ENCODE measurements around the gene ZBTB4.

DNA sequence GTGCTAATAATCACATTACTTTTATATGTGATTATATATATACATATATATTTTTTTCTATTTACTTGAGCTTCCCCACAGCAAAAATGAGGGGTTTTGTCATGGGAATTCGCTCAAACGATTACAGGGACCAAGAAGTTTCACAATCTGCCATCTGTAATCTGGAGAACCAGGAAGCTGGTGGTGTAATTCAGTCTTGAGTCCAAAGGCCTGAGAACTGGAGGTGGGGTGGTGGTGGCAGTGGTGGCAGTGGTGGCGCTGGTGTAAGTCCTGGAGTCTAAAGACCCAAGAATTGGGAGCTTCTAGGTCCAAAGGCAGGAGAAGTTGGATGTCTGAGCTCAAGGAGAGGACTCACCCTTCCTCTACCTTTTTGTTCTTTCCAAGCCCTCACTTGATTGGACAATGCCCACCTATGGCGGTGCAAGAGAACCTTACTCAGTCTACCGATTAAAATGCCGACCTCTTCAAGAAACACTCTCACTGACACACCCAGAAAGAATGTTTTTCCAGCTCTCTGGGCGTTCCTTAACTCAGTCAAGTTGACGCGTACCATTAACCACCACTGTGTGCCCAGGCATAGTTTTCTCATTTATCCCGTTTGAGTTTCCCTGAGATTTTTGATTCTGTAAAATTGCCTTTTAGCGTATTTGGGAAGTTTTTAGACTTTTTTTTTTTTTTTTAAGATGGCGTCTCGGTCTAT lies 36.6 kb upstream of the ZBTB4 start:
- no peak for TF ChIP-seq CEBPB (IDR thresholded peaks at IDR 0.05)
- no peak for TF ChIP-seq NFIC (IDR thresholded peaks at IDR 0.05)
- no peak for TF ChIP-seq EP300 (IDR thresholded peaks at IDR 0.05; ENCODE audit: borderline replicate concordance)
- no peak for TF ChIP-seq ZBTB7A (IDR thresholded peaks at IDR 0.05; ENCODE audit: low read depth)
- TF ChIP-seq RAD21 (IDR thresholded peaks at IDR 0.05; ENCODE audit: low read depth) = no peak
- TF ChIP-seq TCF12 (IDR thresholded peaks at IDR 0.05; ENCODE audit: low read depth) = no peak
- no peak for TF ChIP-seq CREB1 (IDR thresholded peaks at IDR 0.05; ENCODE audit: low read depth)
- TF ChIP-seq TAF1 (IDR thresholded peaks at IDR 0.05; ENCODE audit: low read depth) = no peak
- TF ChIP-seq, protein P1, sequence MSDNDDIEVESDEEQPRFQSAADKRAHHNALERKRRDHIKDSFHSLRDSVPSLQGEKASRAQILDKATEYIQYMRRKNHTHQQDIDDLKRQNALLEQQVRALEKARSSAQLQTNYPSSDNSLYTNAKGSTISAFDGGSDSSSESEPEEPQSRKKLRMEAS (IDR thresholded peaks at IDR 0.05) = no peak
- TF ChIP-seq, protein P2, sequence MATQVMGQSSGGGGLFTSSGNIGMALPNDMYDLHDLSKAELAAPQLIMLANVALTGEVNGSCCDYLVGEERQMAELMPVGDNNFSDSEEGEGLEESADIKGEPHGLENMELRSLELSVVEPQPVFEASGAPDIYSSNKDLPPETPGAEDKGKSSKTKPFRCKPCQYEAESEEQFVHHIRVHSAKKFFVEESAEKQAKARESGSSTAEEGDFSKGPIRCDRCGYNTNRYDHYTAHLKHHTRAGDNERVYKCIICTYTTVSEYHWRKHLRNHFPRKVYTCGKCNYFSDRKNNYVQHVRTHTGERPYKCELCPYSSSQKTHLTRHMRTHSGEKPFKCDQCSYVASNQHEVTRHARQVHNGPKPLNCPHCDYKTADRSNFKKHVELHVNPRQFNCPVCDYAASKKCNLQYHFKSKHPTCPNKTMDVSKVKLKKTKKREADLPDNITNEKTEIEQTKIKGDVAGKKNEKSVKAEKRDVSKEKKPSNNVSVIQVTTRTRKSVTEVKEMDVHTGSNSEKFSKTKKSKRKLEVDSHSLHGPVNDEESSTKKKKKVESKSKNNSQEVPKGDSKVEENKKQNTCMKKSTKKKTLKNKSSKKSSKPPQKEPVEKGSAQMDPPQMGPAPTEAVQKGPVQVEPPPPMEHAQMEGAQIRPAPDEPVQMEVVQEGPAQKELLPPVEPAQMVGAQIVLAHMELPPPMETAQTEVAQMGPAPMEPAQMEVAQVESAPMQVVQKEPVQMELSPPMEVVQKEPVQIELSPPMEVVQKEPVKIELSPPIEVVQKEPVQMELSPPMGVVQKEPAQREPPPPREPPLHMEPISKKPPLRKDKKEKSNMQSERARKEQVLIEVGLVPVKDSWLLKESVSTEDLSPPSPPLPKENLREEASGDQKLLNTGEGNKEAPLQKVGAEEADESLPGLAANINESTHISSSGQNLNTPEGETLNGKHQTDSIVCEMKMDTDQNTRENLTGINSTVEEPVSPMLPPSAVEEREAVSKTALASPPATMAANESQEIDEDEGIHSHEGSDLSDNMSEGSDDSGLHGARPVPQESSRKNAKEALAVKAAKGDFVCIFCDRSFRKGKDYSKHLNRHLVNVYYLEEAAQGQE (IDR thresholded peaks at IDR 0.05; ENCODE audit: low read depth) = no peak
- TF ChIP-seq YY1 (IDR thresholded peaks at IDR 0.05; ENCODE audit: low read depth) = no peak
